Right ventricle myocardium superior (tissue), 1 donor: Measurements from ENCODE around the gene ADARB1. TPM values are rescaled to one million over a fixed set of nuclear protein-coding genes. Genes with fewer than 3 reads are reported as not detected.
"Not testable (repeated sequence)": the region's sequence is repeated elsewhere in the genome, so short reads cannot be mapped to it uniquely, and the experiment has no call there.

ENCODE experiments used
- ATAC-seq: fragments of 200-7000 bp; cut with Tn5 transposase; one replicate; pipeline ENCODE4 v1.9.1; 2020; ENCODE audit warnings: mild to moderate bottlenecking; ENCODE audit not compliant: poor library complexity
- DNase-seq: peaks from one replicate; pipeline ENCODE4 v3.0.0-alpha.2; 2020
- intact Hi-C: fragments of 100-400 bp; cut with DNase I; formaldehyde crosslinking; loops from one replicate; pipeline ENCODE4 v1.11.2; 2022
- total RNA-seq: library from RNA; stranded (reverse); fragmentation: NEBNext Ultra II Directional; extraction: Animal tissue kit (Norgen Biotek cat#: 25700); gene quantifications from one replicate; pipeline ENCODE4 v1.2.1, GENCODE V29; 2021
- donor health status: DM: no; HTN: yes; CAD: no; lungs with severe emphysema.

ADARB1 gene
- total RNA-seq, 1 donor from 2014 or later: 11.6 TPM

GRCh38 chr21:45122030-45122429 lies 47.6 kb downstream of the ADARB1 start:
- no peak for ATAC-seq
- intact Hi-C loops: no loop called here

GRCh38 chr21:45122432-45123132 lies 48.2 kb downstream of the ADARB1 start:
- no peak for ATAC-seq

More at GRCh38 chr21:45122030-45122429, 47.6 kb downstream of the ADARB1 start:
- no peak for DNase-seq

GRCh38 chr21:45123440-45123839 lies 49.1 kb downstream of the ADARB1 start:
- DNase-seq (no peak), ATAC-seq (no peak)
- intact Hi-C loops: no loop called here

More at GRCh38 chr21:45122432-45123132, 48.2 kb downstream of the ADARB1 start:
- intact Hi-C loops: no loop called here
- no peak for DNase-seq

GRCh38 chr21:45124596-45124995 lies 50.2 kb downstream of the ADARB1 start:
- no peak for DNase-seq
- ATAC-seq: no peak
- intact Hi-C loops: no loop called here

GRCh38 chr21:45125357-45125756 lies 51.0 kb downstream of the ADARB1 start:
- DNase-seq (no peak), ATAC-seq (no peak)
- intact Hi-C loops: loop anchor here (5.0 kb wide), 1 partner anchor 48 kb away; no protein-coding TSS in a partner anchor

- ATAC-seq (no peak), DNase-seq (no peak)
- intact Hi-C loops: loop anchor here (5.0 kb wide), 1 partner anchor 49 kb away; no protein-coding TSS in a partner anchor
These were observed 51.8 kb downstream of the ADARB1 start for GRCh38 chr21:45126204-45126626.

- DNase-seq: no peak
- intact Hi-C loops: loop anchor here (5.0 kb wide), 1 partner anchor 50 kb away; no protein-coding TSS in a partner anchor
- ATAC-seq: no peak
These were observed 52.6 kb downstream of the ADARB1 start for GRCh38 chr21:45126983-45127382.

GRCh38 chr21:45127937-45128336 lies 53.6 kb downstream of the ADARB1 start:
- no peak for DNase-seq
- intact Hi-C loops: loop anchor here (5.0 kb wide), 1 partner anchor 51 kb away; no protein-coding TSS in a partner anchor
- no peak for ATAC-seq

GRCh38 chr21:45128613-45129188 lies 54.3 kb downstream of the ADARB1 start:
- intact Hi-C loops: loop anchor here (5.0 kb wide), 1 partner anchor 51 kb away; no protein-coding TSS in a partner anchor
- ATAC-seq (peak; percentile 86), DNase-seq (peak; percentile 85)

- ATAC-seq (peak; percentile 79), DNase-seq (peak; percentile 77)
- intact Hi-C loops: loop anchor here (5.0 kb wide), 1 partner anchor 52 kb away; no protein-coding TSS in a partner anchor
These were observed 55.0 kb downstream of the ADARB1 start for GRCh38 chr21:45129189-45129923.

- intact Hi-C loops: no loop called here
- ATAC-seq (peak; percentile 73), DNase-seq (no peak)
These were observed 56.0 kb downstream of the ADARB1 start for GRCh38 chr21:45130324-45130774.

GRCh38 chr21:45131537-45131999 lies 57.2 kb downstream of the ADARB1 start:
- ATAC-seq (no peak), DNase-seq (no peak)
- intact Hi-C loops: no loop called here

- DNase-seq (no peak), ATAC-seq (no peak)
- intact Hi-C loops: no loop called here
These were observed 58.6 kb downstream of the ADARB1 start for GRCh38 chr21:45132841-45133573.

GRCh38 chr21:45133574-45134278 lies 59.3 kb downstream of the ADARB1 start:
- DNase-seq, ATAC-seq, intact Hi-C loops: not testable (repeated sequence)

- ATAC-seq (no peak), DNase-seq (no peak)
- intact Hi-C loops: loop anchor here (5.0 kb wide), 1 partner anchor 242 kb away; no protein-coding TSS in a partner anchor
These were observed 60.1 kb downstream of the ADARB1 start for GRCh38 chr21:45134279-45135076.

GRCh38 chr21:45135122-45135521 lies 60.7 kb downstream of the ADARB1 start:
- DNase-seq (no peak), ATAC-seq (peak; percentile 18)

GRCh38 chr21:45135868-45136267 lies 61.5 kb downstream of the ADARB1 start:
- intact Hi-C loops: loop anchor here (2.0 to 5.0 kb wide), 2 partner anchors 187 to 244 kb away; no protein-coding TSS in a partner anchor
- no peak for DNase-seq
- no peak for ATAC-seq

More at GRCh38 chr21:45135122-45135521, 60.7 kb downstream of the ADARB1 start:
- intact Hi-C loops: loop anchor here (5.0 kb wide), 1 partner anchor 243 kb away; no protein-coding TSS in a partner anchor
